LNCaP clone FGC (cell line): ENCODE measurements around the gene PRTG.

ENCODE experiments used
- DNase-seq: peaks from one replicate; pipeline ENCODE4 v3.0.0-alpha.2; 2011; ENCODE audit warnings: low read depth
- H3K4me3 ChIP-seq: 2 replicates; pipeline ENCODE4 v1.5.1; 2011; ENCODE audit warnings: mild to moderate bottlenecking, low read depth, low read length, control low read depth
- TF ChIP-seq, protein P1 (sequence below): IDR thresholded peaks from 2 replicates; pipeline ENCODE4 v1.5.1; 2012; ENCODE audit warnings: mild to moderate bottlenecking; ENCODE audit not compliant: control insufficient read depth, insufficient read depth; ENCODE audit errors: extremely low read depth

The PRTG gene

DNA sequence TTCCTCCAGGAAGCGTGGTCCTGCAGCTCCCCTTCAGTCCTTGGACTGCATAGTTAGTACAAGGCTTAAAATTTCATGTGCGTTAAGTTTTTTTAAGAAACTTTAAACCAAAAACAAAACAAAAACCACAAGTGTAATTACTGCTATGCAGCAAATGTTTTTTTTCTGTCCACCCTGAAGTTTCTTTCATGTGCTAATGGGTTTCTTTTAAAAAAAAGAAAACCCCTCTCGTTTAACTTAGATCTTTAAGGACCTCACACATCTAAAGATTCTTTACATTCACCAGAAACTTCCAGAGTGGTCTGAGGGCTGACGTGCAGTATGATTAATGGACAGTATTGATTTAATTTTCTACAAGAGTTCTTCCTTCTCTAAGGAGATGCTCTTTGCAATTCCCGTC lies 82.8 kb downstream of the PRTG start:
- no peak for DNase-seq

DNA sequence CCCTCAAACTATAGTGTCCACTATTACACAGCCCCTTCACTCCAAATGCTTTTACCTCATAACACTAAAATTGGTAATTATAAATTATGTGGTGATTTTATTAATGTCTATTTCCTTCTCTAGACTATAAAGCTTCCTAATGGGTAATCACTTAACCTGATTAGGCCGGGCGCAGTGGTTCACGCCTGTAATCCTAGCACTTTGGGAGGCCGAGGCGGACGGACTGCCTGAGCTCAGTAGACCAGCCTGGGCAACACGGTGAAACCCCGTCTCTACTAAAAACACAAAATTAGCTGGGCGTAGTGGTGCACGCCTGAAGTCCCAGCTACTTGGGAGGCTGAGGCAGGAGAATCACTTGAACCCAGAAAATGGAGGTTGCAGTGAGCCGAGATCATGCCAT lies 83.5 kb downstream of the PRTG start:
- DNase-seq: no peak
- TF ChIP-seq, protein P1, sequence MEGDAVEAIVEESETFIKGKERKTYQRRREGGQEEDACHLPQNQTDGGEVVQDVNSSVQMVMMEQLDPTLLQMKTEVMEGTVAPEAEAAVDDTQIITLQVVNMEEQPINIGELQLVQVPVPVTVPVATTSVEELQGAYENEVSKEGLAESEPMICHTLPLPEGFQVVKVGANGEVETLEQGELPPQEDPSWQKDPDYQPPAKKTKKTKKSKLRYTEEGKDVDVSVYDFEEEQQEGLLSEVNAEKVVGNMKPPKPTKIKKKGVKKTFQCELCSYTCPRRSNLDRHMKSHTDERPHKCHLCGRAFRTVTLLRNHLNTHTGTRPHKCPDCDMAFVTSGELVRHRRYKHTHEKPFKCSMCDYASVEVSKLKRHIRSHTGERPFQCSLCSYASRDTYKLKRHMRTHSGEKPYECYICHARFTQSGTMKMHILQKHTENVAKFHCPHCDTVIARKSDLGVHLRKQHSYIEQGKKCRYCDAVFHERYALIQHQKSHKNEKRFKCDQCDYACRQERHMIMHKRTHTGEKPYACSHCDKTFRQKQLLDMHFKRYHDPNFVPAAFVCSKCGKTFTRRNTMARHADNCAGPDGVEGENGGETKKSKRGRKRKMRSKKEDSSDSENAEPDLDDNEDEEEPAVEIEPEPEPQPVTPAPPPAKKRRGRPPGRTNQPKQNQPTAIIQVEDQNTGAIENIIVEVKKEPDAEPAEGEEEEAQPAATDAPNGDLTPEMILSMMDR: no peak
- no peak overlapping the region for H3K4me3 ChIP-seq

More for the DNA sequence above, 82.8 kb downstream of the PRTG start:
- no peak overlapping the region for H3K4me3 ChIP-seq
- TF ChIP-seq, protein P1: no peak

DNA sequence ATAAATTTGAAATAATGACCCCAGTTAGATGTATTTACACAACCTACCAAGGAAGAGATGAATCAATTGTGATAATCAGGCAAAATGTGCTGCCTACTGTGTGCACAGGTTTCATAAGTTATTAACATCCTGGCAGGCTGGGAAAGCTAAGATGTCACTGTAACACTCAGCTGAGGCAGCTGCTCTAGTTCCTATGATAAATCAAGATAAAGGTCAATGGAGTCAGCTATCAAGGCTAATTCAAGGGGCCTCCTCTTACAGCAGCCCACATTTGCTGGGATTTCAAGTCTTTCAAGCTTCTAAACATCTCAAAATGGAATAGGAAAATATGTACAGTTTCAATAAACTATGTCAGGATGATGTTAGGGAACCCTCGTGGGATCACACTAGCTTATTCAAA lies 84.1 kb downstream of the PRTG start:
- H3K4me3 ChIP-seq: no peak overlapping the region
- TF ChIP-seq, protein P1: no peak
- DNase-seq: no peak

DNA sequence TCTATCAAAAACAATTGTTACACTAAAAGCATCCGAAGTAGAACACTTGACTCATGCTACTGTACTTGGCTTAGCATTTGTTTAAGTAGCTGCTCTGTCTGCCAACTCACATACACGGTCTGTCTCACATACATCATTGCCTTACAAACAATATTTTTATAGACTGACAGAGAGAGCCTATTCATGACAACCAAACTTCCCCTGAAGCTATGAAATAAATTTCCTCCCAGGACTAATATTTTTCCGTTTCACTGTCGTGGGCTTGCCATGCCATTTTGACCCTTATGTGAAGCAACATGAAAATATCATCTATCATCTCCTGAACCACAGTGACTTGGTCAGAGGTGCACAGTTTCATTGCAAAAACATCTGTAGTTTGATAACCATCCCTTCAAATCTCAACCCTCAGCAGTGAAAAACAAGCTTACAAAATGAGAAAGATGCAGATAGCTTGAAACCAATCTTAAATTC lies 88.4 kb downstream of the PRTG start:
- no peak overlapping the region for H3K4me3 ChIP-seq
- DNase-seq: peak; percentile 93
- TF ChIP-seq, protein P1: no peak

DNA sequence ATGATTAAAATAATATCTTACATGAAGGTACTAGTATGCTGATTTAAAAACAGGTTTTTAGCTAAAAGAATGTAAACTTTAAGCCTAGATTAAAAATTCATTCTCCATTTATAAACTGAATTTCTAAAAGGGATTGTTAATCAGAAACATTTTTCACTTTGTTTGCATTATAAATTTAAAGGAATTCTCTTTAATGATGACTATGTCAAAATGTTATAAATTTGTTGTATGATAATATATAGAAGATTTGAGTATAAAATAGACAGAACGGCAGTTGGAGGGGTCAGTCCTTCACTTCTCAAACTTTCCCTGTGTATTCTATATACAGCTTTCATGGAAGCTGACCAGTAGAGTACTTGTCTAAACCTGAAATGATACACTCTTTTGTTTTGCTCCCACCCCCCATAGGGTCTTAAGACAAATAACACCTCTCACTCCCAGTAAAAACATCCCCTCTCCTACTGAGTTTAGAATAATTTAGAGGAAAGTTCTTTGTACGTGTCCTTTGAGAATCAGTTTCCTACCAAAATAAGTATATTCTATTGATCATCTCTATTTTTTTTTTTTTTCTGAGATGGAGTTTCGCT lies 90.0 kb downstream of the PRTG start:
- DNase-seq: no peak
- H3K4me3 ChIP-seq: no peak overlapping the region
- TF ChIP-seq, protein P1: no peak

DNA sequence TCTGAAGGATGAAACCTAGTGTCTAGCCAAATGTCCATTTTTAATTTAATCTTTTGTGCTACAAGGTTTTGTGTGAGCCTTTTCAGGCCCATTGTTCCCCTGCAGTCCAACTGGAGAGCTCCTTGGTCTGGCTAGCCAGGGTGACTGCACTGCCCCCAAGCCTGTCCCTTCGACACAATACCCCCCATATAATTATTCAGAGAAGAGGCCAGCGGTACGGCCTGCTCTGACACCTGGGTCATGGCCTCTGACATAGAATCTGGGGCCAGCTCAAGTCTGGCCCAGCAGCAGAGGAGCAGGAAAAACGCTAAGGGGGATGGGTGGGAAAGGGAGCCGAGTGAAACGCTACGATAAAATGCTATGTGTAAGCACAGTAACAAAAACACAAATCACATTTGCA lies 90.6 kb downstream of the PRTG start:
- no peak for DNase-seq
- TF ChIP-seq, protein P1: no peak
- no peak overlapping the region for H3K4me3 ChIP-seq

DNA sequence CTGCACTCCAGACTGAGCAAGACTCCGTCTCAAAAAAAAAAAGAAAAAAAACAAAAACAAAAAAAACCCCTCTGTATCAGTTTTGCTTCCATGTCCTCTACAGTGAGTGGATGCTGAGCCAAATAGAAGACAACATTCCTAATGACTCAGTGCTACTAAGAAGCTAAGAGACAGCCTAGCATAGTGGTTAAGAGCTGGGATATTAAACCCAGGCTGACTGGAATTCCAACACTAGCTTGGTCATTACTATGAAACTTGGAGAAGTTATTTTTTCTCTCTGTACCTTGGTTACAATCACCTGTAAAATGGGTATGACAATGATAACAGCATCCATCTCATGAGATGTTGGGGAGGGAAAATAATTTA lies 93.9 kb downstream of the PRTG start:
- H3K4me3 ChIP-seq: no peak overlapping the region
- TF ChIP-seq, protein P1: no peak
- no peak for DNase-seq
